Measurements from ENCODE around the gene ANAPC16. TPM values are rescaled to one million over a fixed set of nuclear protein-coding genes. Genes with fewer than 3 reads are reported as not detected.

ANAPC16 gene
- total RNA-seq, 1 experiment from 2014 or later: 71.1 TPM

DNA sequence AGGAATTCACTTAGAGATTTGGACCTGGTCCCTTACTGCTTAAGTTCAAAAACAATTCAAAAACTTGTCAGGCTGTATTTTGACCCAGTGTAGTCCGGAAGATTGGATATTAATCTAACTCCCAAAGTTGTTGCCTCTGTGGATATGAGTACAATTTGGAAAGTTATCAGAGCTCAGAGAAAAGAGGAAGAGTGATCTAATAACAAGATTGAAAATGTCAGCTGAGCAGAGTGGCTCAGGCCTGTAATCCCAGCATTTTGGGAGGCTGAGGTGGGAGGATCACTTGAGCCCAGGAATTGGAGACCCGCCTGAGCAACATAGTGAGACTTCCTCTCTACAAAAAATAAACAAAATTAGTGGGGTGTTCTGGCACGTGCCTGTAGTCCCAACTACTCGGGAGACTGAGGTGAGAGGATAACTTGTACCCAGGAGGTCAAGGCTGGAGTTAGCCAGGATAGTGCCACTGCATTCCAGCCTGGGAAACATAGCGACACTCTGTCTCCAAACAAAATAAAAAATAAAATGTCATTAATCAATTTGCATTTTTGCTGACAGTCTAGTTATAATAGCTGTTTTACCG lies 3.5 kb downstream of the ANAPC16 start:
- Histone ChIP-seq H3K4me2 (ENCODE audit: low read length) (no peak overlapping the region), H3K79me2 (ENCODE audit: insufficient read depth, low read length) (peaks cover 54% of the 10 kb centered on the region), H3K27me3 (ENCODE audit: insufficient read depth, low read length) (no peaks in the 10 kb centered on the region), H3K9me3 (ENCODE audit: control insufficient read depth in 1 of 2, insufficient read depth in 1 of 2, low read depth in 1 of 2, low read length in 2 of 2) (no peaks in the 10 kb centered on the region), H2AFZ (ENCODE audit: low read depth, low read length, poor library complexity, severe bottlenecking) (no peak overlapping the region), H3K27ac (ENCODE audit: low read depth, low read length) (no peak overlapping the region), H3K9me2 (ENCODE audit: insufficient read depth) (no peaks in the 10 kb centered on the region), H3K9ac (ENCODE audit: low read length) (no peak overlapping the region), H4K20me1 (ENCODE audit: insufficient read depth) (no peaks in the 10 kb centered on the region), H3K4me3 (replicated peaks in 1 of 2; ENCODE audit: low read depth in 1 of 2, low read length in 2 of 2) (no peak overlapping the region), H3K4me1 (ENCODE audit: control insufficient read depth in 1 of 2, insufficient read depth in 2 of 2, low read length in 2 of 2) (peaks cover 6 to 16% of the 10 kb centered on the region in 2 experiments; a peak in 3 of 4 replicates), H3K36me3 (ENCODE audit: control insufficient read depth in 1 of 2, insufficient read depth in 2 of 2, low read length in 2 of 2) (peaks cover 10 to 13% of the 10 kb centered on the region in 2 experiments)
- DNase-seq (ENCODE audit: low read depth, low spot score) (no peak), ATAC-seq (no peak)
- BruUV-seq (replicated peaks): no TSS peak
- TF ChIP-seq EZH2 (IDR thresholded peaks at IDR 0.05): no peak
- no peak for TF ChIP-seq ZFX (IDR thresholded peaks at IDR 0.05)
- TF ChIP-seq, protein P1, sequence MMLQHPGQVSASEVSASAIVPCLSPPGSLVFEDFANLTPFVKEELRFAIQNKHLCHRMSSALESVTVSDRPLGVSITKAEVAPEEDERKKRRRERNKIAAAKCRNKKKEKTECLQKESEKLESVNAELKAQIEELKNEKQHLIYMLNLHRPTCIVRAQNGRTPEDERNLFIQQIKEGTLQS (IDR thresholded peaks at IDR 0.05): no peak
- TF ChIP-seq, protein P2, sequence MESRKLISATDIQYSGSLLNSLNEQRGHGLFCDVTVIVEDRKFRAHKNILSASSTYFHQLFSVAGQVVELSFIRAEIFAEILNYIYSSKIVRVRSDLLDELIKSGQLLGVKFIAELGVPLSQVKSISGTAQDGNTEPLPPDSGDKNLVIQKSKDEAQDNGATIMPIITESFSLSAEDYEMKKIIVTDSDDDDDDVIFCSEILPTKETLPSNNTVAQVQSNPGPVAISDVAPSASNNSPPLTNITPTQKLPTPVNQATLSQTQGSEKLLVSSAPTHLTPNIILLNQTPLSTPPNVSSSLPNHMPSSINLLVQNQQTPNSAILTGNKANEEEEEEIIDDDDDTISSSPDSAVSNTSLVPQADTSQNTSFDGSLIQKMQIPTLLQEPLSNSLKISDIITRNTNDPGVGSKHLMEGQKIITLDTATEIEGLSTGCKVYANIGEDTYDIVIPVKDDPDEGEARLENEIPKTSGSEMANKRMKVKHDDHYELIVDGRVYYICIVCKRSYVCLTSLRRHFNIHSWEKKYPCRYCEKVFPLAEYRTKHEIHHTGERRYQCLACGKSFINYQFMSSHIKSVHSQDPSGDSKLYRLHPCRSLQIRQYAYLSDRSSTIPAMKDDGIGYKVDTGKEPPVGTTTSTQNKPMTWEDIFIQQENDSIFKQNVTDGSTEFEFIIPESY (IDR thresholded peaks at IDR 0.05; ENCODE audit: extremely low read depth, insufficient replicate concordance, low read length): no peak
- TF ChIP-seq, protein P3, sequence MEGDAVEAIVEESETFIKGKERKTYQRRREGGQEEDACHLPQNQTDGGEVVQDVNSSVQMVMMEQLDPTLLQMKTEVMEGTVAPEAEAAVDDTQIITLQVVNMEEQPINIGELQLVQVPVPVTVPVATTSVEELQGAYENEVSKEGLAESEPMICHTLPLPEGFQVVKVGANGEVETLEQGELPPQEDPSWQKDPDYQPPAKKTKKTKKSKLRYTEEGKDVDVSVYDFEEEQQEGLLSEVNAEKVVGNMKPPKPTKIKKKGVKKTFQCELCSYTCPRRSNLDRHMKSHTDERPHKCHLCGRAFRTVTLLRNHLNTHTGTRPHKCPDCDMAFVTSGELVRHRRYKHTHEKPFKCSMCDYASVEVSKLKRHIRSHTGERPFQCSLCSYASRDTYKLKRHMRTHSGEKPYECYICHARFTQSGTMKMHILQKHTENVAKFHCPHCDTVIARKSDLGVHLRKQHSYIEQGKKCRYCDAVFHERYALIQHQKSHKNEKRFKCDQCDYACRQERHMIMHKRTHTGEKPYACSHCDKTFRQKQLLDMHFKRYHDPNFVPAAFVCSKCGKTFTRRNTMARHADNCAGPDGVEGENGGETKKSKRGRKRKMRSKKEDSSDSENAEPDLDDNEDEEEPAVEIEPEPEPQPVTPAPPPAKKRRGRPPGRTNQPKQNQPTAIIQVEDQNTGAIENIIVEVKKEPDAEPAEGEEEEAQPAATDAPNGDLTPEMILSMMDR (IDR thresholded peaks at IDR 0.05 in 2 of 3, conservative IDR thresholded peaks at IDR 0.05 in 1 of 3; ENCODE audit: borderline replicate concordance in 1 of 3, insufficient read depth in 1 of 3, low read depth in 2 of 3, low read length in 2 of 3): no peak
- no peak for TF ChIP-seq JUND (IDR thresholded peaks at IDR 0.05)
- TF ChIP-seq ELF1 (IDR thresholded peaks at IDR 0.05; ENCODE audit: borderline replicate concordance, low read depth): no peak
- no peak for TF ChIP-seq SIN3A (IDR thresholded peaks at IDR 0.05; ENCODE audit: low read depth)
- TF ChIP-seq, protein P4, sequence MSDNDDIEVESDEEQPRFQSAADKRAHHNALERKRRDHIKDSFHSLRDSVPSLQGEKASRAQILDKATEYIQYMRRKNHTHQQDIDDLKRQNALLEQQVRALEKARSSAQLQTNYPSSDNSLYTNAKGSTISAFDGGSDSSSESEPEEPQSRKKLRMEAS (IDR thresholded peaks at IDR 0.05): no peak
- no peak for TF ChIP-seq YY1 (IDR thresholded peaks at IDR 0.05; ENCODE audit: extremely low read depth, insufficient replicate concordance, low read depth, low read length)
- RAD21 ChIA-PET (ENCODE audit: low non-redundant PET in 1 of 2, low total read pairs in 2 of 2, uncharacterized antibody in 2 of 2, unreplicated experiment in 2 of 2): no interaction called here
- POLR2A ChIA-PET: interaction anchor here (1.9 kb wide), 1 partner anchor 54 kb away, joined by 7 read pairs; the partner anchor contains the start of gene DDIT4
- intact Hi-C loops (cut with micrococcal nuclease): no loop called here
- CTCF ChIA-PET: interaction anchor here (5.1 kb wide), 1 partner anchor 92 kb away, joined by 31 read pairs; no protein-coding TSS in a partner anchor
